HepG2 (cell line): ENCODE measurements around the gene PNLIPRP3. TPM values are rescaled to one million over a fixed set of nuclear protein-coding genes. Genes with fewer than 3 reads are reported as not detected.

Source experiments
- ATAC-seq: fragments of 200-7000 bp; cut with Tn5 transposase; 3 replicates; pipeline ENCODE4 v1.9.1; 2020; ENCODE audit warnings: mild to moderate bottlenecking, moderate library complexity
- BruUV-seq: library from RNA; stranded (reverse); fragments of 400-500 nt; replicated peaks from 2 replicates; lab custom pipeline; 2021; lab: Mats Ljungman, UMichigan
- CTCF ChIA-PET: fragments of 300-600 bp; formaldehyde crosslinking; extraction: SDS; loops from one replicate; lab custom pipeline; 2021; ENCODE audit warnings: low total read pairs, inconsistent platforms, low intra/inter-chr PET ratio; lab: Yijun Ruan, JAX
- POLR2A ChIA-PET: fragments of 350-600 bp; sonication (Branson Sonifier 250); formaldehyde crosslinking; loops from one replicate; lab custom pipeline; 2020; ENCODE audit warnings: antibody characterized with exemption, inconsistent platforms; lab: Yijun Ruan, JAX
- DNase-seq: peaks from one replicate; pipeline ENCODE4 v3.0.0-alpha.2; 2015; ENCODE audit warnings: low spot score
- FAIRE-seq: peaks from 3 replicates; lab custom pipeline; 2011; peaks lifted over from hg19 to GRCh38; lab: Jason Lieb, UNC
- H2AFZ ChIP-seq: one replicate; pipeline ENCODE4 v1.6.1; 2011; ENCODE audit warnings: low read length, inconsistent platforms
- H3K27ac ChIP-seq: fragments of 300-600 bp; 3 replicates; pipeline ENCODE4 v1.8.0; 2011; ENCODE audit warnings: mixed run types, mild to moderate bottlenecking, mixed read lengths, low read length, inconsistent platforms; ENCODE audit not compliant: insufficient read depth; ENCODE audit errors: extremely low read length
- H3K27me3 ChIP-seq, 2 experiments: fragments of 200-600 bp in 1 of 2; 2 replicates in 1 of 2; 3 replicates in 1 of 2; pipeline versions ENCODE4 v1.6.0 to v1.8.0; 2011; ENCODE audit warnings: low read length in 2 of 2, mild to moderate bottlenecking in 2 of 2, moderate library complexity in 2 of 2, inconsistent platforms in 1 of 2; ENCODE audit not compliant: insufficient read depth in 2 of 2, control insufficient read depth in 1 of 2
- H3K36me3 ChIP-seq, 2 experiments: fragments of 200-600 bp in 1 of 2; replicated peaks in 1 of 2; 2 replicates in 1 of 2; 3 replicates in 1 of 2; pipeline versions ENCODE4 v1.5.1 to v1.8.0; 2011; ENCODE audit warnings: low read length in 2 of 2, inconsistent platforms in 1 of 2; ENCODE audit not compliant: insufficient read depth in 2 of 2, control insufficient read depth in 1 of 2
- H3K4me1 ChIP-seq: 2 replicates; pipeline ENCODE4 v1.5.1; 2012; ENCODE audit warnings: low read length, inconsistent platforms; ENCODE audit not compliant: insufficient read depth
- H3K4me2 ChIP-seq: 2 replicates; pipeline ENCODE4 v1.6.0; 2011; ENCODE audit warnings: low read depth, low read length, inconsistent platforms
- H3K4me3 ChIP-seq, 3 experiments: fragments of 200-600 bp in 1 of 3; sonication (generic), shearing (Covaris generic) in 1 of 3; replicated peaks in 1 of 3; 2 replicates each; pipeline ENCODE4 v1.5.1; 2011 to 2016; ENCODE audit warnings: low read length in 3 of 3, inconsistent platforms in 2 of 3, low read depth in 2 of 3, mild to moderate bottlenecking in 2 of 3, control low read depth in 1 of 3, mixed read lengths in 1 of 3; ENCODE audit not compliant: insufficient read depth in 1 of 3
- H3K79me2 ChIP-seq: one replicate; pipeline ENCODE4 v1.6.1; 2011; ENCODE audit warnings: low read length, inconsistent platforms; ENCODE audit not compliant: insufficient read depth
- H3K9ac ChIP-seq: 2 replicates; pipeline ENCODE4 v1.6.0; 2011; ENCODE audit warnings: mild to moderate bottlenecking, low read depth, low read length, inconsistent platforms; ENCODE audit not compliant: insufficient read depth
- H3K9me3 ChIP-seq: 2 replicates; pipeline ENCODE4 v1.5.1; 2012; ENCODE audit warnings: mild to moderate bottlenecking, low read length
- H4K20me1 ChIP-seq: 2 replicates; pipeline ENCODE4 v1.6.0; 2011; ENCODE audit warnings: inconsistent platforms, mild to moderate bottlenecking, low read length, moderate library complexity; ENCODE audit not compliant: insufficient read depth
- ETS1 ChIP-seq: sonication (generic); formaldehyde crosslinking; IDR thresholded peaks from 2 replicates; pipeline ENCODE4 v1.4.0; 2020; ENCODE audit warnings: missing genetic modification reagents
- PCBP2 ChIP-seq: fragments of 200-400 bp; formaldehyde crosslinking; optimal IDR thresholded peaks from 2 replicates; pipeline ENCODE3; 2018; ENCODE audit warnings: low read length, low read depth; ENCODE audit not compliant: poor library complexity, severe bottlenecking
- PHF5A ChIP-seq: IDR thresholded peaks from one replicate; pipeline ENCODE4 v1.6.1; 2018; ENCODE audit warnings: low read depth, missing genetic modification reagents; ENCODE audit not compliant: unreplicated experiment
- RFX5 ChIP-seq: IDR thresholded peaks from 2 replicates; pipeline ENCODE4 v1.6.1; 2011; ENCODE audit warnings: low read depth, low read length, improper control_type of control experiment
- SMARCC2 ChIP-seq: fragments of 450-650 bp; IDR thresholded peaks from 2 replicates; pipeline ENCODE4 v1.6.1; 2017; ENCODE audit warnings: antibody characterized with exemption, mild to moderate bottlenecking
- SOX13 ChIP-seq, 3 experiments: fragments of 450-650 bp in 1 of 3; sonication (generic) in 1 of 3; formaldehyde crosslinking in 1 of 3; IDR thresholded peaks in 2 of 3; conservative IDR thresholded peaks in 1 of 3; 2 replicates each; pipeline versions ENCODE4 v1.5.0 to v1.6.1; 2016 to 2020; ENCODE audit warnings: antibody characterized with exemption in 1 of 3, mild to moderate bottlenecking in 1 of 3, missing compliant biosample characterization in 1 of 3, missing genetic modification reagents in 1 of 3, moderate library complexity in 1 of 3
- TAF15 ChIP-seq: fragments of 200-400 bp; formaldehyde crosslinking; IDR thresholded peaks from one replicate; pipeline ENCODE4 v1.6.1; 2018; ENCODE audit warnings: mild to moderate bottlenecking, low read depth, low read length; ENCODE audit not compliant: poor library complexity, severe bottlenecking
- TBP ChIP-seq: sonication (generic); formaldehyde crosslinking; IDR thresholded peaks from 2 replicates; pipeline ENCODE4 v1.5.0; 2020; ENCODE audit warnings: missing genetic modification reagents
- TBX2 ChIP-seq: sonication (generic); formaldehyde crosslinking; IDR thresholded peaks from 2 replicates; pipeline ENCODE4 v1.5.0; 2020; ENCODE audit warnings: missing genetic modification reagents, mild to moderate bottlenecking, borderline replicate concordance
- TEAD3 ChIP-seq: optimal IDR thresholded peaks from 2 replicates; pipeline ENCODE3; 2016; ENCODE audit warnings: borderline replicate concordance
- ZNF12 ChIP-seq: sonication (generic); formaldehyde crosslinking; IDR thresholded peaks from 2 replicates; pipeline ENCODE4 v1.5.0; 2020; ENCODE audit warnings: missing genetic modification reagents
- ZSCAN20 ChIP-seq: sonication (generic); formaldehyde crosslinking; IDR thresholded peaks from 2 replicates; pipeline ENCODE4 v1.4.0; 2020; ENCODE audit warnings: missing genetic modification reagents, mild to moderate bottlenecking, borderline replicate concordance
- WGBS: methylation state at CpG from one replicate; pipeline ENCODE4 v1.1.6; 2017; ENCODE audit warnings: low lambda C conversion rate; 5-methylcytosine and 5-hydroxymethylcytosine counted together
- in situ Hi-C: cut with HindIII; loops from 2 replicates; pipeline ENCODE4 v1.10.0; 2017; ENCODE audit warnings: low pct_unique_long_range_greater_than_20kb; ENCODE audit not compliant: extremely low pct_ligation_motif_present
- intact Hi-C: fragments of 100-400 bp; cut with micrococcal nuclease; formaldehyde crosslinking; loops from one replicate; pipeline ENCODE4 v1.10.0; 2022; ENCODE audit not compliant: unreplicated experiment
- polyA plus RNA-seq, 8 experiments: library from polyadenylated mRNA; depleted of rRNA in 3 of 8; stranded (reverse) in 7 of 8; unstranded in 1 of 8; fragments of >200 nt; fragmentation: Illumina TruSeq in 4 of 8; extraction: Trizol in 4 of 8; gene quantifications; 2 replicates each; pipeline versions ENCODE4 v1.2.1 to v1.2.3, GENCODE V29; 2011 to 2016; ENCODE audit warnings: low read depth in 4 of 8, missing spikeins in 1 of 8, mixed read lengths in 1 of 8; ENCODE audit not compliant: insufficient read depth in 1 of 8
- total RNA-seq, 5 experiments: library from RNA; depleted of rRNA; stranded (reverse); fragments of >200 nt; fragmentation: Illumina TruSeq; extraction: Trizol; gene quantifications; 2 replicates each; pipeline ENCODE4 v1.2.3, GENCODE V29; 2016; ENCODE audit warnings: low read depth in 1 of 5
- TF ChIP-seq, protein P1 (sequence below): sonication (generic); formaldehyde crosslinking; IDR thresholded peaks from 2 replicates; pipeline ENCODE4 v1.5.0; 2020; ENCODE audit warnings: mild to moderate bottlenecking, low read depth, missing genetic modification reagents, borderline replicate concordance
- TF ChIP-seq, protein P2 (sequence below): sonication (generic); formaldehyde crosslinking; IDR thresholded peaks from 2 replicates; pipeline ENCODE4 v1.4.0; 2020; ENCODE audit warnings: missing genetic modification reagents

PNLIPRP3 gene
- total and polyA plus RNA-seq, 2 of the 13 experiments (the other 11 are each of a cell fraction or from before 2014, with no cell fraction given), result not detected

DNA sequence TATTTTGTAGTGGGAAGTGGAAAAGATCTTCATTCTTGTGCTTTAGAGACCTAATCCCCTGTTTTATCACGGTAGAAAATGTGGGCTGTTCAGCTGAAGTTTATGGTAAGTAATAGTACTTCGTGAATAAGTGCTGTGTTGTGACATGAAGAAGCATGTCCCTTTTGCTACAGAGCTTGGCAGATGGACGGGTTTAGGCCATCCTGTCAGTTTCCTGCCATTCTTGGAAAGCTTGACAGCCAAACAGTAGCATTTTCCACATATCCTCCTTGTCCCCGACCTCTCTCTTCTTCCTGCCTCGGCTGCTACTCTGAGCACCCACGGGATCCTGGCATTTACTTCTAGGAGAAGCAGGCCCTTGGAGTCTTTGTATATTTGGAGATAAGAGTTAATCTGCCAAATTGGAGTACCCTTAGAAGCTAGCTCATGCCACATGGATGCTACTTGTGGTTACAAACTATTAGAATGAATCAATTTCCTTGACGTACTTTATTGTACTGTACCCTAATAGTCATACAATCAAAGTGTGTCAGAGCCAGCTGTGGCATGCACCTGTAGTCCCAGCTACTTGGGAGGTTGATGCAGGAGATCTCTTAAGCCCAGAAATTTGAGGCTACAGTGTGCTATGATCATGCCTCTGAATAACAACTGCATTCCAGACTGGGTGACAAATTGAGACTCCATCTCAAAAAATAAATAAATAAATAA lies 39.2 kb downstream of the PNLIPRP3 start:
- TF ChIP-seq TAF15, result no peak
- TF ChIP-seq TEAD3, result no peak
- TF ChIP-seq ZNF12 (CRISPR knock-in tag), result no peak
- ATAC-seq (no peak), FAIRE-seq (no peak), DNase-seq (no peak)
- Histone ChIP-seq H3K4me1 (no peaks in the 10 kb centered on the region), H3K27ac (no peak overlapping the region), H3K36me3 (no peaks in the 10 kb centered on the region), H3K9me3 (no peaks in the 10 kb centered on the region), H2AFZ (no peak overlapping the region), H3K4me2 (no peak overlapping the region), H3K79me2 (no peaks in the 10 kb centered on the region), H3K9ac (no peak overlapping the region), H4K20me1 (no peaks in the 10 kb centered on the region), H3K4me3 (no peak overlapping the region), H3K27me3 (no peaks in the 10 kb centered on the region)
- CTCF ChIA-PET, result no interaction called here
- intact Hi-C loops (no loop called here), in situ Hi-C loops (no loop called here)
- POLR2A ChIA-PET, result no interaction called here
- WGBS, result 0% methylated on average over 7 of the region's 7 CpGs
- no TSS peak for BruUV-seq

DNA sequence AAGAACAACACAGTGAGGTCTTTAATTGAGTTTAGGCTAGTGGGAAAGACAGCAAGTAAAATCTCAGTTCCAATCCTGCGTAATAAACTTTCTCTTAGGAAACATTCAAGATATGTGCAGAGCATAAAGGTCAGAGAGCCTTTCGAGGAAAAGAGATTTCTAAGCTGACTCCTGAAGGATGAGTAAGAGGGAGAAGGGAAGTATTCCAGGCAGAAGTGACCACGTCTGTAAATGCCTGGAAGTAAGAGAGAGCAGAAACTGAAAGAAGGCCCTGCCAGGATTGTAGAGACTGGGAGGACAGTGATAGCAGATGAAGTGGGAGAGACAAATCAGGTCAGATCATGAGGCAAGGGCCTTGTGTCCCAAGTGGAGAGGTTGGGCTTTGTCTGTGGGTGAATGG lies 41.8 kb downstream of the PNLIPRP3 start:
- intact Hi-C loops, result no loop called here
- H2AFZ ChIP-seq, result no peak overlapping the region
- TF ChIP-seq TBX2 (CRISPR knock-in tag) (no peak), ETS1 (CRISPR knock-in tag) (no peak), RFX5 (no peak), TBP (no peak), ZSCAN20 (CRISPR knock-in tag) (no peak), SMARCC2 (no peak), SOX13 (IDR thresholded peaks at IDR 0.05) (no peak), SOX13 (CRISPR knock-in tag; conservative IDR thresholded peaks at IDR 0.05 in 1 of 2, IDR thresholded peaks at IDR 0.05 in 1 of 2) (no peak), PHF5A (CRISPR knock-in tag) (no peak), PCBP2 (no peak)
- TF ChIP-seq, protein P1, sequence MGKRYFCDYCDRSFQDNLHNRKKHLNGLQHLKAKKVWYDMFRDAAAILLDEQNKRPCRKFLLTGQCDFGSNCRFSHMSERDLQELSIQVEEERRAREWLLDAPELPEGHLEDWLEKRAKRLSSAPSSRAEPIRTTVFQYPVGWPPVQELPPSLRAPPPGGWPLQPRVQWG (CRISPR knock-in tag), result no peak
- TF ChIP-seq, protein P2, sequence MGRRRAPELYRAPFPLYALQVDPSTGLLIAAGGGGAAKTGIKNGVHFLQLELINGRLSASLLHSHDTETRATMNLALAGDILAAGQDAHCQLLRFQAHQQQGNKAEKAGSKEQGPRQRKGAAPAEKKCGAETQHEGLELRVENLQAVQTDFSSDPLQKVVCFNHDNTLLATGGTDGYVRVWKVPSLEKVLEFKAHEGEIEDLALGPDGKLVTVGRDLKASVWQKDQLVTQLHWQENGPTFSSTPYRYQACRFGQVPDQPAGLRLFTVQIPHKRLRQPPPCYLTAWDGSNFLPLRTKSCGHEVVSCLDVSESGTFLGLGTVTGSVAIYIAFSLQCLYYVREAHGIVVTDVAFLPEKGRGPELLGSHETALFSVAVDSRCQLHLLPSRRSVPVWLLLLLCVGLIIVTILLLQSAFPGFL (CRISPR knock-in tag), result no peak

More for the DNA sequence above, 41.8 kb downstream of the PNLIPRP3 start:
- BruUV-seq, result no TSS peak
- ChIA-PET CTCF (no interaction called here), POLR2A (no interaction called here)
- ATAC-seq (no peak), FAIRE-seq (no peak), DNase-seq (no peak)
- H3K4me2 ChIP-seq, result no peak overlapping the region
- H3K9me3 ChIP-seq, result no peaks in the 10 kb centered on the region
- H3K9ac ChIP-seq, result no peak overlapping the region
- no peaks in the 10 kb centered on the region for H4K20me1 ChIP-seq
- H3K4me1 ChIP-seq, result no peaks in the 10 kb centered on the region
- no peak overlapping the region for H3K4me3 ChIP-seq
- no peak overlapping the region for H3K27ac ChIP-seq
- in situ Hi-C loops, result no loop called here
- no peaks in the 10 kb centered on the region for H3K36me3 ChIP-seq
- WGBS, result 21% methylated on average over 3 of the region's 3 CpGs
- H3K79me2 ChIP-seq, result no peaks in the 10 kb centered on the region
- no peaks in the 10 kb centered on the region for H3K27me3 ChIP-seq
